ENCODE measurements around the gene DHRSX.
"Not testable (repeated sequence)": the region's sequence is repeated elsewhere in the genome, so short reads cannot be mapped to it uniquely, and the experiment has no call there.

DHRSX gene

GRCh38 chrX:2521092-2521926 lies 20.5 kb upstream of the DHRSX start:
- H3K27ac ChIP-seq (ENCODE audit: insufficient read depth, low read length, poor library complexity, severe bottlenecking), result no peak overlapping the region
- no peaks in the 10 kb centered on the region for H3K4me1 ChIP-seq (ENCODE audit: control insufficient read depth, insufficient read depth, low read length, poor library complexity, severe bottlenecking)
- DNase-seq, result no peak

GRCh38 chrX:2520539-2520938 lies 19.8 kb upstream of the DHRSX start:
- Histone ChIP-seq H3K27me3 (replicated peaks; ENCODE audit: control insufficient read depth, insufficient read depth, low read length, poor library complexity, severe bottlenecking) (no peaks in the 10 kb centered on the region), H3K36me3 (ENCODE audit: control insufficient read depth, insufficient read depth, low read length) (no peaks in the 10 kb centered on the region), H3K4me3 (ENCODE audit: insufficient read depth, low read depth, low read length, poor library complexity, severe bottlenecking) (no peak overlapping the region), H3K9me3 (ENCODE audit: control insufficient read depth, low read length) (no peaks in the 10 kb centered on the region), H3K4me1 (ENCODE audit: control insufficient read depth, insufficient read depth, low read length, poor library complexity, severe bottlenecking) (no peaks in the 10 kb centered on the region), H3K27ac (ENCODE audit: insufficient read depth, low read length, poor library complexity, severe bottlenecking) (no peak overlapping the region)
- no peak for DNase-seq

More at GRCh38 chrX:2521092-2521926, 20.5 kb upstream of the DHRSX start:
- H3K9me3 ChIP-seq (ENCODE audit: control insufficient read depth, low read length), result no peaks in the 10 kb centered on the region
- no peaks in the 10 kb centered on the region for H3K27me3 ChIP-seq (replicated peaks; ENCODE audit: control insufficient read depth, insufficient read depth, low read length, poor library complexity, severe bottlenecking)
- no peak overlapping the region for H3K4me3 ChIP-seq (ENCODE audit: insufficient read depth, low read depth, low read length, poor library complexity, severe bottlenecking)
- no peaks in the 10 kb centered on the region for H3K36me3 ChIP-seq (ENCODE audit: control insufficient read depth, insufficient read depth, low read length)

GRCh38 chrX:2519638-2520037 lies 18.9 kb upstream of the DHRSX start:
- not testable (repeated sequence) for H3K9me3 ChIP-seq (ENCODE audit: control insufficient read depth, low read length); H3K4me1 ChIP-seq (ENCODE audit: control insufficient read depth, insufficient read depth, low read length, poor library complexity, severe bottlenecking); DNase-seq; H3K4me3 ChIP-seq (ENCODE audit: insufficient read depth, low read depth, low read length, poor library complexity, severe bottlenecking); H3K36me3 ChIP-seq (ENCODE audit: control insufficient read depth, insufficient read depth, low read length); H3K27ac ChIP-seq (ENCODE audit: insufficient read depth, low read length, poor library complexity, severe bottlenecking); H3K27me3 ChIP-seq (replicated peaks; ENCODE audit: control insufficient read depth, insufficient read depth, low read length, poor library complexity, severe bottlenecking)

DNA sequence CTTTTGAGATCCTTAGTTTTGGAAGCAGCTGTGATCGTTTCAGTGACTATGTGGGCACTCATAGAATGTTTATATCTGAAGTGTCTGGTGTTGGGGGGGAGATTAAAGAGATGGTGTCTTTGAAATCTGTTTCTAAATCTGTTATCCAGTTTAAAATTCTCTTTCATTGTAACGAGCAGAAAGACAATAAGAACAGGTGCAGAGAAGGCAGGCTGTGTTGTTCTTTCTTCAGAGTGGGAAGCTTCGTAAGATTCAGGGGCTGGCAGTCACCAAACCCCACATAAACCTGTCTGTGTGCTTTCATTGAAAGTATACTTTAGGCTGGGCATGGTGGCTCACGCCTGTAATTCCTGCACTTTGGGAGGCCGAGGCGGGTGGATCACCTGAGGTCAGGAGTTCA lies 16.3 kb upstream of the DHRSX start:
- H3K27ac ChIP-seq (ENCODE audit: insufficient read depth, low read length, poor library complexity, severe bottlenecking), result no peak overlapping the region
- H3K4me1 ChIP-seq (ENCODE audit: control insufficient read depth, insufficient read depth, low read length, poor library complexity, severe bottlenecking), result peaks cover 2% of the 10 kb centered on the region
- no peak for DNase-seq

DNA sequence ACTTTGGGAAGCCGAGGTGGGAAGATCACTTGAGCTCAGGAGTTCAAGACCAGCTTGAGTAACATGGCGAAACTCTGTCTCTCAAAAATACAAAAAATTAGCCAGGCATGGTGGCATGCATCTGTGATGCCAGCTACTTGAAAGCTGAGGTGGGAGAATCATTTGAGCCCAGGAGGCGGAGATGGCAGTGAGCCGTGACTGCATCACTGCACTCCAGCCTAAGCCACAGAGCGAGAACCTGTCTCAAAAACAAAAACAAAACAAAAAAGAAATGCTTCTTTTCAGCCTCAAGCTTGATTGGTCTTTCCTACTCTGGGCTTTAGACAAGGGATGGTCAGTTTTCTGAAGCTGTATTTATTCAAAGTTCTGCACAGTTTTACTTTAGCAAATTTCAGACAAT lies 15.8 kb upstream of the DHRSX start:
- no peaks in the 10 kb centered on the region for H3K27me3 ChIP-seq (replicated peaks; ENCODE audit: control insufficient read depth, insufficient read depth, low read length, poor library complexity, severe bottlenecking)

More for the DNA sequence above, 16.3 kb upstream of the DHRSX start:
- Histone ChIP-seq H3K36me3 (ENCODE audit: control insufficient read depth, insufficient read depth, low read length) (no peaks in the 10 kb centered on the region), H3K4me3 (ENCODE audit: insufficient read depth, low read depth, low read length, poor library complexity, severe bottlenecking) (no peak overlapping the region), H3K27me3 (replicated peaks; ENCODE audit: control insufficient read depth, insufficient read depth, low read length, poor library complexity, severe bottlenecking) (no peaks in the 10 kb centered on the region), H3K9me3 (ENCODE audit: control insufficient read depth, low read length) (no peaks in the 10 kb centered on the region)

GRCh38 chrX:2514131-2514530 lies 13.4 kb upstream of the DHRSX start:
- Histone ChIP-seq H3K4me1 (ENCODE audit: control insufficient read depth, insufficient read depth, low read length, poor library complexity, severe bottlenecking) (peaks cover 2% of the 10 kb centered on the region), H3K4me3 (ENCODE audit: insufficient read depth, low read depth, low read length, poor library complexity, severe bottlenecking) (no peak overlapping the region), H3K27me3 (replicated peaks; ENCODE audit: control insufficient read depth, insufficient read depth, low read length, poor library complexity, severe bottlenecking) (no peaks in the 10 kb centered on the region), H3K36me3 (ENCODE audit: control insufficient read depth, insufficient read depth, low read length) (no peaks in the 10 kb centered on the region), H3K9me3 (ENCODE audit: control insufficient read depth, low read length) (no peaks in the 10 kb centered on the region), H3K27ac (ENCODE audit: insufficient read depth, low read length, poor library complexity, severe bottlenecking) (no peak overlapping the region)
- no peak for DNase-seq

More for the DNA sequence above, 15.8 kb upstream of the DHRSX start:
- Histone ChIP-seq H3K4me3 (ENCODE audit: insufficient read depth, low read depth, low read length, poor library complexity, severe bottlenecking) (no peak overlapping the region), H3K27ac (ENCODE audit: insufficient read depth, low read length, poor library complexity, severe bottlenecking) (no peak overlapping the region), H3K36me3 (ENCODE audit: control insufficient read depth, insufficient read depth, low read length) (no peaks in the 10 kb centered on the region), H3K4me1 (ENCODE audit: control insufficient read depth, insufficient read depth, low read length, poor library complexity, severe bottlenecking) (peaks cover 2% of the 10 kb centered on the region), H3K9me3 (ENCODE audit: control insufficient read depth, low read length) (no peaks in the 10 kb centered on the region)
- no peak for DNase-seq

DNA sequence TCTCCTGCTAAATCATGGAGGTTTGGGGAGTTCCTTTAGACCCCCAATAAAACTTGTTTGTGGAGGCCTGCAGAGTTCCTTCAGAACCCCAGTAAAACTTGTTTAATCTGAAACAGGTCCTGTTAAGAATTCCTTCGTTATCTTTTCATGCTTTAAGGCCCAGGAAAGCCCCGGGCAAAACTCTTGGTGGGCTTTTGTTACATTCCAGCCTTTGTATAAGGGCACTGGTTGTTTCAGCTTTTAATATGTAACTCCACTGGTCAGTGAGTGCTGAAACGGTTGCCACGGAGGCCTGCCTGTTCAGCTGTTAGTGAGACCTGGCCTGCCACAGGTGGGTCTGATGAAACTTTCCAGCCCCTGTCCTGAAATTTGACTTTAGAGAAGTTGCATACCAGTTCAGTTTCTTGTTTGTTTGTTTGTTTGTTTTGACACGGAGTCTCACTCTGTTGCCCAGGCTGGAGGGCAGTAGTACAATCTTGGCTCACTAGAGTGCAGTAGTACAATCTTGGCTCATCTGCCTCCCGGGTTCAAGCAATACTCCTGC lies 12.4 kb upstream of the DHRSX start:
- Histone ChIP-seq H3K27me3 (replicated peaks; ENCODE audit: control insufficient read depth, insufficient read depth, low read length, poor library complexity, severe bottlenecking) (no peaks in the 10 kb centered on the region), H3K9me3 (ENCODE audit: control insufficient read depth, low read length) (no peaks in the 10 kb centered on the region), H3K4me1 (ENCODE audit: control insufficient read depth, insufficient read depth, low read length, poor library complexity, severe bottlenecking) (peaks cover 2% of the 10 kb centered on the region), H3K27ac (ENCODE audit: insufficient read depth, low read length, poor library complexity, severe bottlenecking) (no peak overlapping the region), H3K4me3 (ENCODE audit: insufficient read depth, low read depth, low read length, poor library complexity, severe bottlenecking) (no peak overlapping the region), H3K36me3 (ENCODE audit: control insufficient read depth, insufficient read depth, low read length) (no peaks in the 10 kb centered on the region)
- DNase-seq, result no peak

DNA sequence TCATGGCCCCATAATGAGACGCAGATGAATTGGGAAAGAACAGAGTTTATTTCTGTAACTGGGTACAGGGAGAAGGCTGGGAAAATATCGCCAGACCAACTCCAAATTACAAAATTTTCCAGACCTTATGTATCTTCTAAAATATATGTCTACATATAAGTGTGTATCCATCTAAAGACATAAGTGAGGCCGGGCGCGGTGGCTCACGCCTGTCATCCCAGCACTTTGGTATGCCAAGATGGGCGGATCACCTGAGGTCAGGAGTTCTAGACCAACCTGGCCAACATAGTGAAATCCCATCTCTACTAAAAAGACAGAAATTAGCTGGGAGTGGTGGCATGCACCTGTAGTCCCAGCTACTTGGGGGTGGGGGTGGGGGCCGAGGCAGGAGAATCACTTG lies 11.7 kb upstream of the DHRSX start:
- H3K27ac ChIP-seq (ENCODE audit: insufficient read depth, low read length, poor library complexity, severe bottlenecking), result no peak overlapping the region
- no peaks in the 10 kb centered on the region for H3K9me3 ChIP-seq (ENCODE audit: control insufficient read depth, low read length)
- no peak for DNase-seq
- peaks cover 2% of the 10 kb centered on the region for H3K4me1 ChIP-seq (ENCODE audit: control insufficient read depth, insufficient read depth, low read length, poor library complexity, severe bottlenecking)
- no peak overlapping the region for H3K4me3 ChIP-seq (ENCODE audit: insufficient read depth, low read depth, low read length, poor library complexity, severe bottlenecking)
- H3K27me3 ChIP-seq (replicated peaks; ENCODE audit: control insufficient read depth, insufficient read depth, low read length, poor library complexity, severe bottlenecking), result no peaks in the 10 kb centered on the region
- H3K36me3 ChIP-seq (ENCODE audit: control insufficient read depth, insufficient read depth, low read length), result no peaks in the 10 kb centered on the region

DNA sequence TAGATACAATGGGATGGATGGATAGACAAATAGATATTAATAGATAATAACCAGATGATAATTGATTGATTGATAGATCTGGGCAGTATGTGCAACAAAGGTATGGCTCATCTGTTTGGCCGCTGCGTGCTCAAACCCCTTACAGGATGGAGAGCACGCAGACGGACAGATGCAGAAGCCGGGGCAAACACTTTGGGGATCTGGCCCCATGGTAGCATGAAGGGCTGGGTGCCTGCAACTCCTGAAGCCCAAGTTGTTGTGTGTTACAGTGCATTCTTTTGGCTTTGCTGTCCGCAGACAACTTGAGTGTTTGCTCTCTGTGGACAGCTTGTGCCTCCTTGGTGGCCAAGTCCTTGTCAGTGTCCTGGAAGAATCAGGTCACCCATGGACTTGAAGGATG lies 10.6 kb upstream of the DHRSX start:
- no peaks in the 10 kb centered on the region for H3K27me3 ChIP-seq (replicated peaks; ENCODE audit: control insufficient read depth, insufficient read depth, low read length, poor library complexity, severe bottlenecking)
- H3K4me1 ChIP-seq (ENCODE audit: control insufficient read depth, insufficient read depth, low read length, poor library complexity, severe bottlenecking), result peaks cover 2% of the 10 kb centered on the region
- no peak for DNase-seq
- no peak overlapping the region for H3K27ac ChIP-seq (ENCODE audit: insufficient read depth, low read length, poor library complexity, severe bottlenecking)
- no peak overlapping the region for H3K4me3 ChIP-seq (ENCODE audit: insufficient read depth, low read depth, low read length, poor library complexity, severe bottlenecking)
- no peaks in the 10 kb centered on the region for H3K9me3 ChIP-seq (ENCODE audit: control insufficient read depth, low read length)
- no peaks in the 10 kb centered on the region for H3K36me3 ChIP-seq (ENCODE audit: control insufficient read depth, insufficient read depth, low read length)

- DNase-seq, result no peak
- H3K9me3 ChIP-seq (ENCODE audit: control insufficient read depth, low read length), result no peaks in the 10 kb centered on the region
- no peaks in the 10 kb centered on the region for H3K4me1 ChIP-seq (ENCODE audit: control insufficient read depth, insufficient read depth, low read length, poor library complexity, severe bottlenecking)
- no peak overlapping the region for H3K4me3 ChIP-seq (ENCODE audit: insufficient read depth, low read depth, low read length, poor library complexity, severe bottlenecking)
- no peaks in the 10 kb centered on the region for H3K36me3 ChIP-seq (ENCODE audit: control insufficient read depth, insufficient read depth, low read length)
- no peaks in the 10 kb centered on the region for H3K27me3 ChIP-seq (replicated peaks; ENCODE audit: control insufficient read depth, insufficient read depth, low read length, poor library complexity, severe bottlenecking)
- no peak overlapping the region for H3K27ac ChIP-seq (ENCODE audit: insufficient read depth, low read length, poor library complexity, severe bottlenecking)
Observed at GRCh38 chrX:2508648-2509335, 8.0 kb upstream of the DHRSX start.
